GM20000 (cell line): ENCODE measurements around the gene RMND5B.
"Not testable (repeated sequence)": the region's sequence is repeated elsewhere in the genome, so short reads cannot be mapped to it uniquely, and the experiment has no call there.

ENCODE experiments used
- DNase-seq: peaks from one replicate; pipeline ENCODE4 v3.0.0; 2012; ENCODE audit warnings: low spot score
- TF ChIP-seq, protein P1 (sequence below): IDR thresholded peaks from 2 replicates; pipeline ENCODE4 v1.5.1; 2012; ENCODE audit warnings: mild to moderate bottlenecking, control low read depth; ENCODE audit errors: extremely low read depth, missing control alignments

The RMND5B gene

DNA sequence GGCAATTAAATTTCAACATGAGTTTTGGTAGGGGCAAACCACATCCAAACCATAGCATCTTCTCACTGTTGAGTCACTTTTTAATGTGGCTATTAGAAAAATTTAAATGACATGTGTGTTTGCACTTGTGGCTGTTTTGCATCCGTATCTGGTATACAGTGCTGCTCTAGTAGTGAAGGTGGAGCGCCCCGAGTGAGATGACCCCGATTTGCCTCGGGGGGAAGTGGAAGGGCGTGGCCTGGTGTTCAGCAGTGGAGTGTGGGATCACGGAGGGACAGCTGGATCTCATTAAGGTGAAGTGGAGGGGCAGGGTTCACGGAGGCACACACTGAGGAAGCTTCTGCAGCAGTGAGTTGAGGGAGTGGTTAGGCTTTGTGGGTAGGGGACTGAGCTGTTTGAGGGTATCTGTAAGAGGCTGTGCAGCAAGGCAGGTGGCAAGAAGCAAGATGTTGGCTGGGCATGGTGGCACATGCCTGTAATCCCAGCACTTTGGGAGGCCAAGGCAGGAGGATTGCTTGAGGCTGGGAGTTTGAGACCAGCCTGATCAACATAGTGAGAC is 62.5 kb downstream of the RMND5B start:
- DNase-seq: no peak
- TF ChIP-seq, protein P1, sequence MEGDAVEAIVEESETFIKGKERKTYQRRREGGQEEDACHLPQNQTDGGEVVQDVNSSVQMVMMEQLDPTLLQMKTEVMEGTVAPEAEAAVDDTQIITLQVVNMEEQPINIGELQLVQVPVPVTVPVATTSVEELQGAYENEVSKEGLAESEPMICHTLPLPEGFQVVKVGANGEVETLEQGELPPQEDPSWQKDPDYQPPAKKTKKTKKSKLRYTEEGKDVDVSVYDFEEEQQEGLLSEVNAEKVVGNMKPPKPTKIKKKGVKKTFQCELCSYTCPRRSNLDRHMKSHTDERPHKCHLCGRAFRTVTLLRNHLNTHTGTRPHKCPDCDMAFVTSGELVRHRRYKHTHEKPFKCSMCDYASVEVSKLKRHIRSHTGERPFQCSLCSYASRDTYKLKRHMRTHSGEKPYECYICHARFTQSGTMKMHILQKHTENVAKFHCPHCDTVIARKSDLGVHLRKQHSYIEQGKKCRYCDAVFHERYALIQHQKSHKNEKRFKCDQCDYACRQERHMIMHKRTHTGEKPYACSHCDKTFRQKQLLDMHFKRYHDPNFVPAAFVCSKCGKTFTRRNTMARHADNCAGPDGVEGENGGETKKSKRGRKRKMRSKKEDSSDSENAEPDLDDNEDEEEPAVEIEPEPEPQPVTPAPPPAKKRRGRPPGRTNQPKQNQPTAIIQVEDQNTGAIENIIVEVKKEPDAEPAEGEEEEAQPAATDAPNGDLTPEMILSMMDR: no peak

DNA sequence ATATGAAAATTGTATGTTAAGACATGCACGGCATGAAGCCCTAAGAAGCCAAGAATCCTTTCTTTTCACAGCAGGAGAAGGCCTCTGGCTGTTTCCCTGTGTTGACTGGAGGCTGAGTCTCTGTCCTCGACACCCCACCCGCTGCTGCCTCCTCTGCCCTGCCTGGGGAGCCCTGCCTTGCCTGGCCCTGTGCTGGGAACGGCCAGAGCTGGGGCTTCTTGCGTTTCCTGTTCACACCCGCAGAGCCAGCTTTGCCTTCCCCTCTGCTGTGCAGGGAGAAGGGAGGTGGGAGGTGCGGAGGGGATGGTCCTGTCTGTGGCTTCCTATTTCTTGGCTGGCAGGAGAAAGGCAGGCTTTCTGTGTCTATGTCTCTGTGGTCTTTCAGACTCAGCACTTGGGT is 63.2 kb downstream of the RMND5B start:
- DNase-seq: no peak
- TF ChIP-seq, protein P1: no peak

GRCh38 chr5:178196281-178196812 is 65.5 kb downstream of the RMND5B start:
- TF ChIP-seq, protein P1: no peak
- no peak for DNase-seq

DNA sequence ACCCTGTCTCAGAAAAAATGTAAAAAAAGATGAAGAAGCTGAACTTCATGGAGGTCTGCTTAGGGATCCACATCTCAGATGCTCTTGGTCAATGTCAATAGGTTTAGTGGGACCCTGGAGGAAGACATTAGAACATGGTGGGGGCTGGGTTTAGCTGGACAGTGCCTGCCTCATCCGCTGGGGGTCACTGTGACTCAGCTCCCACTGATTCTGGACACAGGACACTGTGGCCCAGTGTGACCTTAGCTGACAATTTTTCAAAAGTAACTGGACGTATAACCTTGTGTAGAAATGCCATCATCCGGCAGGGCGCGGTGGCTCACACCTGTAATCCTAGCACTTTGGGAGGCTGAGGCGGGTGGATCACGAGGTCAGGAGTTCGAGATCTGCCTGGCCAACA is 66.2 kb downstream of the RMND5B start:
- DNase-seq: peak; percentile 32
- TF ChIP-seq, protein P1: peak; percentile 45

GRCh38 chr5:178198151-178198550 is 67.3 kb downstream of the RMND5B start:
- not testable (repeated sequence) for DNase-seq

DNA sequence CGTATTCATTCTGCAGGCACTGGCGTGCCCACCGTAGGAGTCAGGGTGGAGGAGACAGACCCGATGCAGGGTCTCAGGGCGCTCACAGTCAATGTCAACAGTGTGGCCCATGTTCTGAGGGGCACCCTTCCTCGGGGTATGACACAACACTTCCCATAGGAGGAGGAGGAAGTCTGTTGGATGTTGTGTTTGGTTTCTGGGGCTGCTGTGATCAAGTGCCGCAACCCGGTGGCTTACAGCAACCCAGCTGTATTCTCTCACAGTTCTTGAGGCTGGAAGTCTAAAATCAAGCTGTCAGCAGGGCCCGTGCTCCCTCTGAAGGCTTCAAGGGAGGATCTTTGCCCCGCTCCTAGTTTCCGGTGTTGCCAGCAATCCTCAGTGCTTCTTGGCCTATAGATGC is 67.9 kb downstream of the RMND5B start:
- no peak for DNase-seq
- TF ChIP-seq, protein P1: no peak

DNA sequence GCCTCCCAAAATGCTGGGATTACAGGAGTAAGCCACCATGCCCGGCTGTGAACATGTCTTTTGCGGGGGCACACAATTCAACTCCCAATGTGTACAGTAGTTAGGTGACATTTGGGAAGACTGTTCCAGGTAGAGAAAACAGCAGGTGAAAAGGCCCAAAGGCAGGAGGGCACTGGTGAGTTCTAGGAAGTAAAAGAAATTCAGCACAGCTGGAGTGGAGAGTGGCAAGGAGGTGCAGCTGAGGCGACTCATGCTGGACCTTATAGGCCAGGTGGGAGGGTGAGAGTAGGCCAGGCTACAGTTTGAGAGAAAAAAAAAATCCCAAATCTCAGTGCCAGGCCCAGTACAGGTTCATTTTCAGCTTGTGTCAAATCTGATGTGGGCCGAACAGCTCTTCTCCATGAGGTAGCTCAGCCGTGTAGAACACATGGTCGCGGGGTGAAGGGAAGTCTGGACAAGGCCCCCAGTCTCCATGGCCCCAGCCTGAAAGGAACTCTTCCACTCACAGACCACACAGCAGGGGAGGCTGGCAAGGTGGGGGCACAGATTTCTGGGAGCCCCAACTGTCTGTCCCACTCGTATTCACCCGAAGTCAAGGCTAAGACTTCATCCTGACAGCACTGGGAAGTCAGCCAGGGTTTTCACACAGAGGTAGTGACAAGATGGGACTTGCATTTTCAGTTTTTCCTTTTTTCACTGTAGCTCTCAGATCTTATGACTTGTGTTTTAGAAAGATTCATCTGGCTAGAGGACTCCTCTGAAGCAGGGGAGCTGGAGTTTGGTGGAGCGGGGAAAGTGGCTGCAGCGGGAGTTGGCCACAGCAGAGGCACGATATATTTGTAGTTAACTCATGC is 69.0 kb downstream of the RMND5B start:
- TF ChIP-seq, protein P1: no peak
- no peak for DNase-seq
